H9 (cell line): ENCODE measurements around the gene ACYP2. TPM values are rescaled to one million over a fixed set of nuclear protein-coding genes. Genes with fewer than 3 reads are reported as not detected.

Source experiments
- DNase-seq: peaks from one replicate; pipeline ENCODE4 v3.0.0-alpha.2; 2017
- H2AFZ ChIP-seq: one replicate; pipeline ENCODE4 v1.6.1; 2013; ENCODE audit warnings: mild to moderate bottlenecking, low read length, control low read depth, moderate library complexity
- H2AK5ac ChIP-seq: 2 replicates; pipeline ENCODE4 v1.6.1; 2013; ENCODE audit warnings: low read length, control low read depth, mixed read lengths; ENCODE audit not compliant: insufficient read length
- H2BK120ac ChIP-seq: one replicate; pipeline ENCODE4 v1.6.1; 2013; ENCODE audit warnings: low read depth, mild to moderate bottlenecking, low read length, control low read depth, inconsistent platforms; ENCODE audit not compliant: poor library complexity, severe bottlenecking
- H2BK12ac ChIP-seq: 2 replicates; pipeline ENCODE4 v1.6.1; 2013; ENCODE audit warnings: low read length, control low read depth, mixed read lengths, low read depth; ENCODE audit not compliant: insufficient read length
- H2BK15ac ChIP-seq: 2 replicates; pipeline ENCODE4 v1.6.1; 2013; ENCODE audit warnings: low read depth, low read length, control low read depth
- H2BK20ac ChIP-seq: one replicate; pipeline ENCODE4 v1.6.1; 2013; ENCODE audit warnings: low read depth, mild to moderate bottlenecking, low read length, control low read depth, inconsistent platforms; ENCODE audit not compliant: poor library complexity, severe bottlenecking
- H2BK5ac ChIP-seq: 2 replicates; pipeline ENCODE4 v1.6.1; 2013; ENCODE audit warnings: low read length, control low read depth, mixed read lengths; ENCODE audit not compliant: insufficient read length
- H3K14ac ChIP-seq: 2 replicates; pipeline ENCODE4 v1.6.1; 2013; ENCODE audit warnings: low read length, control low read depth; ENCODE audit not compliant: insufficient read depth
- H3K18ac ChIP-seq: 2 replicates; pipeline ENCODE4 v1.6.1; 2013; ENCODE audit warnings: low read depth, mild to moderate bottlenecking, mixed read lengths, low read length, control low read depth; ENCODE audit not compliant: insufficient read length
- H3K23ac ChIP-seq: 2 replicates; pipeline ENCODE4 v1.6.1; 2013; ENCODE audit warnings: low read length, control low read depth, mixed read lengths, low read depth; ENCODE audit not compliant: insufficient read length
- H3K23me2 ChIP-seq: 2 replicates; pipeline ENCODE4 v1.6.1; 2013; ENCODE audit warnings: low read depth, mild to moderate bottlenecking, mixed read lengths, low read length, control low read depth; ENCODE audit not compliant: insufficient read length, poor library complexity, severe bottlenecking
- H3K27ac ChIP-seq: 2 replicates; pipeline ENCODE4 v1.5.1; 2013; ENCODE audit warnings: low read length, control low read depth, mixed read lengths, low read depth; ENCODE audit not compliant: insufficient read length
- H3K27me3 ChIP-seq: 2 replicates; pipeline ENCODE4 v1.6.1; 2013; ENCODE audit warnings: low read length, control low read depth, inconsistent platforms; ENCODE audit not compliant: insufficient read depth
- H3K4ac ChIP-seq: 2 replicates; pipeline ENCODE4 v1.6.1; 2013; ENCODE audit warnings: low read depth, mild to moderate bottlenecking, control low read depth, inconsistent platforms, low read length, moderate library complexity
- H3K4me1 ChIP-seq: 2 replicates; pipeline ENCODE4 v1.6.1; 2013; ENCODE audit warnings: low read length, control low read depth, inconsistent platforms; ENCODE audit not compliant: insufficient read depth
- H3K4me2 ChIP-seq: 2 replicates; pipeline ENCODE4 v1.6.1; 2013; ENCODE audit warnings: low read length, control low read depth, mixed read lengths; ENCODE audit not compliant: insufficient read length, insufficient read depth
- H3K56ac ChIP-seq: 2 replicates; pipeline ENCODE4 v1.6.1; 2013; ENCODE audit warnings: low read depth, mild to moderate bottlenecking, mixed read lengths, low read length, control low read depth; ENCODE audit not compliant: insufficient read length
- H3K79me1 ChIP-seq: 2 replicates; pipeline ENCODE4 v1.6.1; 2013; ENCODE audit warnings: low read depth, mild to moderate bottlenecking, moderate library complexity, low read length, control low read depth, inconsistent platforms; ENCODE audit not compliant: insufficient read depth, poor library complexity, severe bottlenecking
- H3K79me2 ChIP-seq: 2 replicates; pipeline ENCODE4 v1.6.1; 2013; ENCODE audit warnings: low read length, control low read depth, inconsistent platforms; ENCODE audit not compliant: insufficient read depth
- H3K9ac ChIP-seq: 2 replicates; pipeline ENCODE4 v1.6.1; 2013; ENCODE audit warnings: low read length, control low read depth, mixed read lengths; ENCODE audit not compliant: insufficient read length; ENCODE audit errors: extremely low read depth
- H3K9me3 ChIP-seq: one replicate; pipeline ENCODE4 v1.6.1; 2013; ENCODE audit warnings: low read depth, low read length, inconsistent platforms; ENCODE audit not compliant: control insufficient read depth
- H3T11ph ChIP-seq: one replicate; pipeline ENCODE4 v1.6.1; 2013; ENCODE audit warnings: mild to moderate bottlenecking, low read length, control low read depth, inconsistent platforms
- H4K20me1 ChIP-seq: one replicate; pipeline ENCODE4 v1.6.1; 2013; ENCODE audit not compliant: control insufficient read depth, insufficient read length, insufficient read depth
- H4K5ac ChIP-seq: 2 replicates; pipeline ENCODE4 v1.6.1; 2013; ENCODE audit warnings: low read depth, mild to moderate bottlenecking, mixed read lengths, low read length, control low read depth; ENCODE audit not compliant: insufficient read length
- H4K8ac ChIP-seq: replicated peaks from 2 replicates; pipeline ENCODE4 v1.6.1; 2013; ENCODE audit warnings: low read length, control low read depth, mixed read lengths, low read depth; ENCODE audit not compliant: insufficient read length
- H4K91ac ChIP-seq: 2 replicates; pipeline ENCODE4 v1.6.1; 2013; ENCODE audit warnings: low read depth, mild to moderate bottlenecking, moderate library complexity, mixed read lengths, low read length, control low read depth; ENCODE audit not compliant: insufficient read length
- H3K27ac Mint-ChIP-seq, 3 experiments: 2 replicates in 2 of 3; 3 replicates in 1 of 3; pipeline ENCODE4 v1.8.0; 2020 to 2021; ENCODE audit warnings: mixed read lengths in 3 of 3, mild to moderate bottlenecking in 1 of 3, moderate library complexity in 1 of 3
- H3K27me3 Mint-ChIP-seq: 2 replicates; pipeline ENCODE4 v1.8.0; 2021; ENCODE audit warnings: low read depth, mild to moderate bottlenecking, moderate library complexity, mixed read lengths
- H3K36me3 Mint-ChIP-seq, 3 experiments: 2 replicates in 2 of 3; 3 replicates in 1 of 3; pipeline ENCODE4 v1.8.0; 2020 to 2021; ENCODE audit warnings: low read depth in 3 of 3, mixed read lengths in 3 of 3; ENCODE audit not compliant: insufficient read depth in 1 of 3
- H3K4me1 Mint-ChIP-seq, 2 experiments: 2 replicates each; pipeline ENCODE4 v1.8.0; 2020; ENCODE audit warnings: mixed read lengths in 2 of 2
- H3K4me3 Mint-ChIP-seq, 2 experiments: 2 replicates in 1 of 2; 3 replicates in 1 of 2; pipeline ENCODE4 v1.8.0; 2020 to 2021; ENCODE audit warnings: mild to moderate bottlenecking in 2 of 2, mixed read lengths in 2 of 2, moderate library complexity in 1 of 2
- H3K9me3 Mint-ChIP-seq, 2 experiments: 2 replicates in 1 of 2; 3 replicates in 1 of 2; pipeline ENCODE4 v1.8.0; 2020; ENCODE audit warnings: mild to moderate bottlenecking in 2 of 2, mixed read lengths in 2 of 2, moderate library complexity in 1 of 2
- CTCF ChIP-seq: fragments of 200-600 bp; sonication (generic); conservative IDR thresholded peaks from 3 replicates; pipeline ENCODE4 v1.8.0; 2021; ENCODE audit warnings: antibody characterized with exemption, mild to moderate bottlenecking
- WGBS: extraction: QIAGEN DNeasy Blood & Tissue Kit; methylation state at CpG from one replicate; pipeline ENCODE4 v1.1.7; 2013; ENCODE audit warnings: missing lambda C conversion rate, low lambda C conversion rate, mixed read lengths; ENCODE audit not compliant: insufficient read length; ENCODE audit errors: extremely low coverage; 5-methylcytosine and 5-hydroxymethylcytosine counted together
- total RNA-seq: library from RNA; stranded (reverse); gene quantifications from 2 replicates; pipeline ENCODE4 v1.2.1, GENCODE V29; 2021

Gene ACYP2
- total RNA-seq, 1 experiment from 2014 or later = 3.2 TPM

GRCh38 chr2:54158311-54158710 lies 42.9 kb downstream of the ACYP2 start:
- Histone ChIP-seq H2AFZ (no peak overlapping the region), H3T11ph (no peak overlapping the region), H3K4ac (no peak overlapping the region), H3K18ac (no peak overlapping the region), H3K4me1 (no peaks in the 10 kb centered on the region), H2BK15ac (no peak overlapping the region), H4K5ac (no peak overlapping the region), H3K79me1 (no peaks in the 10 kb centered on the region), H3K27ac (no peak overlapping the region), H4K91ac (no peak overlapping the region), H2BK120ac (no peak overlapping the region), H2AK5ac (no peak overlapping the region), H2BK5ac (no peak overlapping the region), H3K79me2 (no peaks in the 10 kb centered on the region), H3K27me3 (no peaks in the 10 kb centered on the region), H3K9ac (no peak overlapping the region), H3K56ac (no peak overlapping the region), H3K23ac (no peak overlapping the region), H3K14ac (no peak overlapping the region), H3K23me2 (no peaks in the 10 kb centered on the region), H2BK12ac (no peak overlapping the region), H3K9me3 (no peaks in the 10 kb centered on the region), H2BK20ac (no peak overlapping the region), H3K4me2 (no peak overlapping the region), H4K20me1 (no peaks in the 10 kb centered on the region), H4K8ac (no peak overlapping the region)
- Mint-ChIP-seq H3K4me3 (no peak overlapping the region), H3K27me3 (no peaks in the 10 kb centered on the region), H3K36me3 (no peaks in the 10 kb centered on the region), H3K27ac (no peak overlapping the region), H3K9me3 (peaks cover under 1 to 5% of the 10 kb centered on the region in 2 experiments), H3K4me1 (0 out of 4 replicates have a peak, but pooled peaks cover 0 to 3% of the 10 kb centered on the region in 2 experiments)
- no peak for TF ChIP-seq CTCF
- no CpG with 5 or more reads among the region's 6 CpGs for WGBS
- no peak for DNase-seq
